SK-N-MC (cell line): ENCODE measurements around the gene SLC39A12.

Experiments
- EZH2 ChIP-seq: fragments of 200-600 bp; sonication (generic); IDR thresholded peaks from one replicate; pipeline ENCODE4 v1.6.1; 2017; ENCODE audit warnings: antibody characterized with exemption
- FOXP2 ChIP-seq: optimal IDR thresholded peaks from 2 replicates; pipeline ENCODE3; 2011; ENCODE audit warnings: mild to moderate bottlenecking, moderate library complexity; ENCODE audit not compliant: insufficient read depth; ENCODE audit errors: extremely low read length, control extremely low read depth

DNA sequence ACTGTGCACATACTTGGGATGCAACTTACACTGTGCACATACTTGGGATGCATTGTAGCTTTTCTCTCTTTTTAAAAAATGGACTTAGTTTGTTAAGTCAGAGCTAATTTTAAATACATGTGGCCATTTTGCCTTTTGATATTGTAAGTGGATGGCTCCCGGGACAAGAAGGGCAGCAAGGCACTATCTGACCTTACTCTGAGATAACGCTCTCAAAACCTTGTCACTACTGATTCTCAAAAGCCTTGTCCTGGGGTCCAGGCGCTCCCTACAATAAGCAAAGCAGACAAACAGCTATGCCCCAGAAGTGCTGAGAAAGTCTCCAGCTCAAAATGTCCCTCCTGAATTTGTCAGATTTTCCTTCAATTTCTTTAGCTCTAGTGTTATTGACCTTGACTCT lies 121.6 kb downstream of the SLC39A12 start:
- TF ChIP-seq EZH2 (no peak), FOXP2 (no peak)
